Measurements from ENCODE around the gene BEST4.

Gene BEST4

DNA sequence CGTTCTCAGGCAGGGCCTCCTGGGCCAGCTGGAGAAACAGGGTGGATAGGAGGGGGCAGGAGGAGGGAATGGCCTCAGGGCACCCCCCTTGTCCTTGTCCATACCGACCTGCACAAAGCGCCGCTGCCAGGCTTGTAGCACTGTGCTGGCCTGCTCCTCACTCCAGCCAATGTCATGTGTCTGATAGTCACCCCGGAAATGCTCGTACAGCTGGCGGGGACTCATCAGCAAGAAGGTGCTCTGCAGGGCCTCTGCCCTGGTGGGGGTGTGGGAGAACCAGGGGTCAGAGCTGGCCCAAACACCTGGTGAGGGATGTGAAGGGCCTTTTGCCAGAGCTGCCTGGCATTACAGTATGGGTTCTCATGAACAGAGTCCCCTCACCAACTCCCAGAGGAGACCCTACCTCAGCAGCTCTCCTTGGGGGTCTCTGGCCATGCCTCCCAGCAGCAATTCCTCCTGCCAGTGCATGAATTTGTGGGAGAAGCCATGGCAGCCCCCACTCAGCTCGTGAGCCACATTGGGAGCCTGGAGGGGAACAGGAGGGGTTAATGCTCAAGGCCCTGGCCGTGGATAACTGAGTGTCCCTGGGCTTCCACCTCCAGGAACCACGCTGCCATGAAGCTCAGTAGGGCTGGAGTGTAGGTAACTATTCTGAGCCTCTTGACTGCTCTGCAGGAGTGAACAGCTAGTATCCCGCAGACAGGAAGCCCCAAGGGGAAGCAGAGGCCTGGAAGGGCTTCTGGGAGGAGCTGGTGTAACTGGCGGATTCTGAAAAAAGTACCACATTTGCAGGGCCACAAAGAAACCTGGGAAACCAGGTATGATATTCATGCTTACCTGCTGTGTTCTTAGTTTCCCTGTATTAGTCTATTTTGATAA lies 41.8 kb upstream of the BEST4 start:
- Histone ChIP-seq H3K27ac (ENCODE audit: insufficient read depth in 1 of 2, low read depth in 1 of 2, low read length in 2 of 2, poor library complexity in 1 of 2, severe bottlenecking in 2 of 2) (peak overlapping the region in 1 of 2 experiments; percentile 10), H3K4me3 (ENCODE audit: control insufficient read depth in 1 of 7, extremely low read depth in 1 of 7, insufficient read depth in 4 of 7, low read depth in 2 of 7, low read length in 6 of 7) (peak overlapping the region in 3 of 7 experiments; percentile 1 to 52 (median 13)), H3K9me3 (ENCODE audit: control extremely low read depth in 1 of 5, control insufficient read depth in 4 of 5, insufficient read depth in 2 of 5, low read depth in 1 of 5, low read length in 4 of 5) (peaks cover 0 to 7% (median 0%) of the 10 kb centered on the region in 5 experiments), H3K27me3 (replicated peaks in 2 of 5; ENCODE audit: control insufficient read depth in 4 of 5, insufficient read depth in 5 of 5, low read length in 4 of 5) (no peaks in the 10 kb centered on the region), H3K36me3 (ENCODE audit: control insufficient read depth in 4 of 4, insufficient read depth in 4 of 4, low read length in 3 of 4) (no peaks in the 10 kb centered on the region), H3K4me1 (ENCODE audit: control extremely low read depth in 1 of 4, control insufficient read depth in 4 of 4, insufficient read depth in 4 of 4, low read length in 3 of 4) (peaks cover 0 to 87% (median 78%) of the 10 kb centered on the region in 4 experiments)
- ChIA-PET CTCF (interaction anchor here (0.6 to 1.6 kb wide), 8 partner anchors 11 to 181 kb away, joined by 3 to 8 read pairs (median 5); partner anchors contain the start of genes BTBD19, HECTD3, PLK3 and RPS8), POLR2A (interaction anchor here (0.6 to 4.4 kb wide), 6 partner anchors 10 to 717 kb away, joined by 3 to 21 read pairs (median 4); partner anchors contain the start of gene PLK3)
- 60% methylated on average over 12 of the region's 12 CpGs for WGBS (ENCODE audit: insufficient coverage)
- DNase-seq: peak in 2 of 3 donors; percentile 21 to 33

DNA sequence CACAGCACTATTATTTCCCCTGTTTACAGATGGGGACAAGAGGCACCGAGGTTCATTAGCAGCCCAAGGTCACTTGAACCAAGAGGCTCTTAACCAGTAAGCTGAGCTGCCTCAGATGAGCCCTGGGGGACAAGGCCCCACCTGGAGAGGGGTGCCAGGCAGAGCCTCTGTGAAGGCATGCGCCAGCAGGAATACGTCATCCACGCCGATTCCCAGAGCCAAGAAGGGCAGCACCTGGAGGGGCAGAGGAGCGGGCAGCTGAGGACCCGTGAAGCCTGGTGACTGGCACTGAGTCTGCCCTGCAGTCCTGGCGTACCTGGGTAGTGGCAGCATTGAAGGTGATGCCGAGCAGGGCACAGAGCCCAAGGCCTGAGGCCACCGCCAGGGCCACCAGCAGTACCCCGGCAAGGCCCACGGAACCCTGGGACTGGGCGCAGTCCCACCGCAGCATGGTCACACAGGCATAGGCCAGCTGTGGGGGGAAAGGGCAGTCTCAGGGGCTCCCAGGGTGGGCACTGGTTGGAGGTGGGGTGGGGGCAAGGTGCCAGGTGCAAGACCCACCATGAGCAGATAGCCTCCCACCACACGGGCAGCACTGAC lies 41.0 kb upstream of the BEST4 start:
- no peak for DNase-seq
- peaks cover 0 to 79% (median 70%) of the 10 kb centered on the region in 4 experiments for H3K4me1 ChIP-seq (ENCODE audit: control extremely low read depth in 1 of 4, control insufficient read depth in 4 of 4, insufficient read depth in 4 of 4, low read length in 3 of 4)
- H3K36me3 ChIP-seq (ENCODE audit: control insufficient read depth in 4 of 4, insufficient read depth in 4 of 4, low read length in 3 of 4): no peaks in the 10 kb centered on the region
- ChIA-PET POLR2A (interaction anchor here (4.4 kb wide), 1 partner anchor 9 kb away, joined by 21 read pairs; no protein-coding TSS in a partner anchor), CTCF (interaction anchor here (1.3 to 1.6 kb wide), 4 partner anchors 20 to 474 kb away, joined by 3 to 8 read pairs (median 6); partner anchors contain the start of genes BTBD19, HECTD3 and PLK3)
- H3K4me3 ChIP-seq (ENCODE audit: control insufficient read depth in 1 of 7, extremely low read depth in 1 of 7, insufficient read depth in 4 of 7, low read depth in 2 of 7, low read length in 6 of 7): no peak overlapping the region
- 97% methylated on average over 14 of the region's 15 CpGs for WGBS (ENCODE audit: insufficient coverage)
- H3K27ac ChIP-seq (ENCODE audit: insufficient read depth in 1 of 2, low read depth in 1 of 2, low read length in 2 of 2, poor library complexity in 1 of 2, severe bottlenecking in 2 of 2): no peak overlapping the region
- H3K9me3 ChIP-seq (ENCODE audit: control extremely low read depth in 1 of 5, control insufficient read depth in 4 of 5, insufficient read depth in 2 of 5, low read depth in 1 of 5, low read length in 4 of 5): peaks cover 0 to 7% (median 0%) of the 10 kb centered on the region in 5 experiments
- no peaks in the 10 kb centered on the region for H3K27me3 ChIP-seq (replicated peaks in 2 of 5; ENCODE audit: control insufficient read depth in 4 of 5, insufficient read depth in 5 of 5, low read length in 4 of 5)

DNA sequence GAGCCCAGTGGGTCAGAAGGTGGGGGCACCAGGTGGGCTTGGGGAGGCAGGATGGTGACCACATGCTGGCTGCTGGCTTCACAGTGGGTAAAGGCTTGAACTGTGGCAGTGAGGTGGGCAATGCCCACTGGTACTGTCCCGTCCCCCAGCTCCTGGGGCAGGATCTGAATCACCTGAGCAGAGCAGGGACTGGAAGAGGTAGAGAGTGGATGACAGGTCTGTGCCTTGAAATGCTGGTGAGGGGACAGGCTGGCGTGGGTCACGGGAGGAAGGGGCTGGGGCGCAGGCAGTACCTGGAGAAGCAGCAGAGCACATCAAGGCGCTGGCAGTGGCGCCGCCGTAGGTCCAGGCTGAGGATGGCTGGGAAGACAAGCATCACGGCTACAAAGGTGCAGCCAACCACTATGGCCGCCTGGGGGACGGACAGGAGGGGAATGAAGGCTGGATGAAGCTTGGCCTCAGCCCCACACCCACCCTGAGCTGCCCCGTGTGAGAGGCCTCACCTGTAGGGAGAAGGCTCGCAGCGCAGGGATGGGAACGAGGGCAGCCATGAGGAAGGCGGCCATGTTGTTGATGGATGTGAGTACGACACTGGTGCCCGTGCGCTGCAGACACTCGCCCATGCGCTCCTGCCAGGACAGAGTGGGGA lies 40.2 kb upstream of the BEST4 start:
- Histone ChIP-seq H3K27me3 (replicated peaks in 2 of 5; ENCODE audit: control insufficient read depth in 4 of 5, insufficient read depth in 5 of 5, low read length in 4 of 5) (no peaks in the 10 kb centered on the region), H3K4me3 (ENCODE audit: control insufficient read depth in 1 of 7, extremely low read depth in 1 of 7, insufficient read depth in 4 of 7, low read depth in 2 of 7, low read length in 6 of 7) (no peak overlapping the region), H3K36me3 (ENCODE audit: control insufficient read depth in 4 of 4, insufficient read depth in 4 of 4, low read length in 3 of 4) (no peaks in the 10 kb centered on the region), H3K9me3 (ENCODE audit: control extremely low read depth in 1 of 5, control insufficient read depth in 4 of 5, insufficient read depth in 2 of 5, low read depth in 1 of 5, low read length in 4 of 5) (peaks cover 0 to 7% (median 0%) of the 10 kb centered on the region in 5 experiments), H3K4me1 (ENCODE audit: control extremely low read depth in 1 of 4, control insufficient read depth in 4 of 4, insufficient read depth in 4 of 4, low read length in 3 of 4) (peaks cover 0 to 71% (median 61%) of the 10 kb centered on the region in 4 experiments), H3K27ac (ENCODE audit: insufficient read depth in 1 of 2, low read depth in 1 of 2, low read length in 2 of 2, poor library complexity in 1 of 2, severe bottlenecking in 2 of 2) (no peak overlapping the region)
- 100% methylated on average over 19 of the region's 21 CpGs for WGBS (ENCODE audit: insufficient coverage)
- ChIA-PET CTCF (interaction anchor here (1.5 kb wide), 1 partner anchor 475 kb away, joined by 3 read pairs; no protein-coding TSS in a partner anchor), POLR2A (interaction anchor here (1.5 to 4.4 kb wide), 2 partner anchors 8 to 14 kb away, joined by 4 to 21 read pairs; no protein-coding TSS in a partner anchor)
- DNase-seq: no peak

- Histone ChIP-seq H3K4me3 (ENCODE audit: control insufficient read depth in 1 of 7, extremely low read depth in 1 of 7, insufficient read depth in 4 of 7, low read depth in 2 of 7, low read length in 6 of 7) (no peak overlapping the region), H3K27me3 (replicated peaks in 2 of 5; ENCODE audit: control insufficient read depth in 4 of 5, insufficient read depth in 5 of 5, low read length in 4 of 5) (no peaks in the 10 kb centered on the region), H3K4me1 (ENCODE audit: control extremely low read depth in 1 of 4, control insufficient read depth in 4 of 4, insufficient read depth in 4 of 4, low read length in 3 of 4) (peaks cover 0 to 67% (median 54%) of the 10 kb centered on the region in 4 experiments), H3K27ac (ENCODE audit: insufficient read depth in 1 of 2, low read depth in 1 of 2, low read length in 2 of 2, poor library complexity in 1 of 2, severe bottlenecking in 2 of 2) (no peak overlapping the region), H3K36me3 (ENCODE audit: control insufficient read depth in 4 of 4, insufficient read depth in 4 of 4, low read length in 3 of 4) (no peaks in the 10 kb centered on the region), H3K9me3 (ENCODE audit: control extremely low read depth in 1 of 5, control insufficient read depth in 4 of 5, insufficient read depth in 2 of 5, low read depth in 1 of 5, low read length in 4 of 5) (peaks cover 0 to 7% (median 0%) of the 10 kb centered on the region in 5 experiments)
- POLR2A ChIA-PET: interaction anchor here (1.0 to 1.5 kb wide), 5 partner anchors 14 to 106 kb away, joined by 4 to 7 read pairs (median 4); partner anchors contain the start of genes BTBD19, DYNLT4, PLK3 and RNU5D-1
- 95% methylated on average over 27 of the region's 28 CpGs for WGBS (ENCODE audit: insufficient coverage)
- peak in 1 of 3 donors; percentile 27 for DNase-seq
- CTCF ChIA-PET: interaction anchor here (0.7 to 2.4 kb wide), 8 partner anchors 8 to 476 kb away, joined by 3 to 11 read pairs (median 3); partner anchors contain the start of genes BTBD19 and RNU5D-1
These were observed 39.4 kb upstream of the BEST4 start for GRCh38 chr1:44827197-44828002.

GRCh38 chr1:44826375-44827196 lies 38.6 kb upstream of the BEST4 start:
- ChIA-PET POLR2A (interaction anchor here (0.6 to 1.5 kb wide), 8 partner anchors 13 to 1350 kb away, joined by 3 to 7 read pairs (median 4); partner anchors contain the start of genes BTBD19, DYNLT4, P3R3URF and PLK3), CTCF (interaction anchor here (0.7 to 2.4 kb wide), 8 partner anchors 9 to 471 kb away, joined by 3 to 11 read pairs (median 3); partner anchors contain the start of genes BTBD19 and RNU5D-1)
- peaks cover 0 to 7% (median 0%) of the 10 kb centered on the region in 5 experiments for H3K9me3 ChIP-seq (ENCODE audit: control extremely low read depth in 1 of 5, control insufficient read depth in 4 of 5, insufficient read depth in 2 of 5, low read depth in 1 of 5, low read length in 4 of 5)
- WGBS (ENCODE audit: insufficient coverage): 10% methylated on average over 24 of the region's 24 CpGs
- DNase-seq: peak in 2 of 3 donors; percentile 80 to 84
- H3K36me3 ChIP-seq (ENCODE audit: control insufficient read depth in 4 of 4, insufficient read depth in 4 of 4, low read length in 3 of 4): no peaks in the 10 kb centered on the region
- H3K4me3 ChIP-seq (ENCODE audit: control insufficient read depth in 1 of 7, extremely low read depth in 1 of 7, insufficient read depth in 4 of 7, low read depth in 2 of 7, low read length in 6 of 7): peak overlapping the region in 4 of 7 experiments; percentile 14 to 48 (median 20)
- peaks cover 0 to 61% (median 46%) of the 10 kb centered on the region in 4 experiments for H3K4me1 ChIP-seq (ENCODE audit: control extremely low read depth in 1 of 4, control insufficient read depth in 4 of 4, insufficient read depth in 4 of 4, low read length in 3 of 4)
- H3K27me3 ChIP-seq (replicated peaks in 2 of 5; ENCODE audit: control insufficient read depth in 4 of 5, insufficient read depth in 5 of 5, low read length in 4 of 5): no peaks in the 10 kb centered on the region
- H3K27ac ChIP-seq (ENCODE audit: insufficient read depth in 1 of 2, low read depth in 1 of 2, low read length in 2 of 2, poor library complexity in 1 of 2, severe bottlenecking in 2 of 2): no peak overlapping the region
